HG02759 (cell line): ENCODE data around the gene ZNF576.
"Not testable (repeated sequence)": the region's sequence is repeated elsewhere in the genome, so short reads cannot be mapped to it uniquely, and the experiment has no call there.

ENCODE experiments used
- ATAC-seq: cut with Tn5 transposase; IDR thresholded peaks from one replicate; pipeline ENCODE4 v1.9.1; 2021; ENCODE audit warnings: mild to moderate bottlenecking, moderate library complexity; ENCODE audit not compliant: unreplicated experiment

Gene ZNF576

DNA sequence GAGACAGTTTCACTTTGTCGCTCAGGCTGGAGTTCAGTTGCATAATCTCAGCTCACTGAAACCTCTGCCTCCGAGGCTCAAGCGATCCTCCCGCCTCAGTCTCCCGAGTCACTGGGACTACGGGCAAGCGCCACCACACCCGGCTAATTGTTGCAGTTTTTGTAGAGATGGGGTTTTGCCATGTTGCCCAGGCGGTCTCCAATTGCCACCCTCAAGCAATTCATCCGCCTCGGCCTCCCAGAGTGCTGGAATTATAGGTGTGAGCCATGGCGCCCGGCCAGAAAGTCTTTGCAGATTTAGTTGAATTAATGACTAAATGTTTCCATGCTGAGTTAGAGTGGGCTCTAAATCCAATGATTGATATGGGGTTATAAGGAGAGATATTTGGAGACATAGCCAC is 47.8 kb downstream of the ZNF576 start:
- no peak for ATAC-seq

DNA sequence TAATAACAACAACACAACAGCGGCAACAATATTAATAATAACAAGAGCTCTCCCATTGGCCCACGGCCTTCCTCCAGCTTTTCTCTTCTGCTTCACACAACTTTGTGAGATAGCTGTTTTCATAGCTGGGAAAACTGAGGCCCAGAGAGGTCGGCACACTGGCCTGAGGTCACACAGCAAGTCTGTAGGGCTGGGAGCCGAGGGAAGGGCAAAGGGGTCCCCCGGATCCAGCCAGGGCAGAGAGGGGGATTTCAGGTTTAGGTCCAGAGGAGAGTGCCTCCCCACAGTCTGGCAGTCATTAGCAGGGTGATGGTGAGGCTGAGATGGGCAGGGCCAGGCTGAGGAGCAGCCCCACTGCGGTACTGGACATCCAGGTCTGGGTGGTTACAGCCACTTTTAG is 52.2 kb downstream of the ZNF576 start:
- no peak for ATAC-seq

DNA sequence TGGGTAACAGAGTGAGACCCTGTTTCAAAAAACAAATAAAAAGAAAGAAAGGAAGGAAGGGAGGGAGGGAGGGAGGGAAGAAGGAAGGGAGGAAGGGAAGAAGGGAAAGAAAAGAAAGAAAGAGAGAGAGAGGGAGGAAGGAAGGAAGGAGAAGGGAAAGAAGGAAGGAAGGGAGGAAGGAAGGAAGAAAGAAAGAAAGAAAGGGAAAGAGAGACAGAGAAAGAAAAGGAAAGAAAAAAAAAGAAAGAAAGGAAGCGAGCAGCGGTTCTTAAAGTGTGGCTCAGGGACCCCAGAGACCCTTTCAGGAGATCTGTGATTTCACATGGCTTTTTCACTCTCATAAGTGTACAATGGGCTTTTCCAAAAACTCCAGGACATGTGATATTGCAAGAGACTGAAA is 53.1 kb downstream of the ZNF576 start:
- ATAC-seq = no peak

DNA sequence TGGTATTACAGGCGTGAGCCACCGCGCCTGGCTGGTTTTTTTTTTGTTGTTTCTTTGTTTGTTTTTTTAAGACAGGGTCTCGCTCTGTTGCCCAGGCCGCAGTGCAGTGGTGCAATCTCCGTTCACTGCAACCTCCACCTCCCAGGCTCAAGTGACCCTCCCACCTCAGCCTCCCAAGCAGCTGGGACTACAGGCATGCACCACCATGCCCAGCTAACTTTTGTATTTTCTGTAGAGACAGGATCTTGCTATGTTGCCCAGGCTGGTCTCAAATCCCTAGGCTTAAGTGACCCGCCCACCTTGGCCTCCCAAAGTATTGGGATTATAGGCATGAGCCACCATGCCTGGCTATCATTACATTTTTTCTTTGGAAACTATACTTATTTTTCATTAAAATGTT is 53.9 kb downstream of the ZNF576 start:
- ATAC-seq = not testable (repeated sequence)
